Suppressor macrophage treated with lipopolysaccharide for 1 hour (primary cell): ENCODE results near the gene TMEM231.
"Not testable (repeated sequence)": the region's sequence is repeated elsewhere in the genome, so short reads cannot be mapped to it uniquely, and the experiment has no call there.

Experiments used
- DNase-seq, 3 donors: peaks; one replicate each; pipeline ENCODE4 v3.0.0-alpha.2; 2020 to 2022

TMEM231 gene

GRCh38 chr16:75529056-75529905 lies 26.8 kb downstream of the TMEM231 start:
- DNase-seq: no peak

GRCh38 chr16:75527825-75528299 lies 28.2 kb downstream of the TMEM231 start:
- no peak for DNase-seq

- no peak for DNase-seq
Measured at GRCh38 chr16:75526032-75526790, 29.8 kb downstream of the TMEM231 start.

- no peak for DNase-seq
Measured at GRCh38 chr16:75519175-75519574, 36.9 kb downstream of the TMEM231 start.

GRCh38 chr16:75516189-75516966 lies 39.7 kb downstream of the TMEM231 start:
- DNase-seq: peak in 2 of 3 donors; percentile 30 to 54

- no peak for DNase-seq
Measured at GRCh38 chr16:75514296-75514695, 41.8 kb downstream of the TMEM231 start.

GRCh38 chr16:75506574-75506973 lies 49.5 kb downstream of the TMEM231 start:
- DNase-seq: peak; percentile 92 to 98 (median 98)

GRCh38 chr16:75506107-75506506 lies 49.9 kb downstream of the TMEM231 start:
- DNase-seq: no peak

GRCh38 chr16:75503801-75504200 lies 52.3 kb downstream of the TMEM231 start:
- DNase-seq: no peak

GRCh38 chr16:75502916-75503605 lies 53.0 kb downstream of the TMEM231 start:
- no peak for DNase-seq

- DNase-seq: not testable (repeated sequence)
Measured at GRCh38 chr16:75501820-75502219, 54.2 kb downstream of the TMEM231 start.

GRCh38 chr16:75501359-75501758 lies 54.7 kb downstream of the TMEM231 start:
- no peak for DNase-seq

- DNase-seq: not testable (repeated sequence)
Measured at GRCh38 chr16:75498605-75499322, 57.3 kb downstream of the TMEM231 start.

- no peak for DNase-seq
Measured at GRCh38 chr16:75497558-75497957, 58.5 kb downstream of the TMEM231 start.

- DNase-seq: peak; percentile 29 to 71 (median 47)
Measured at GRCh38 chr16:75495076-75495674, 60.9 kb downstream of the TMEM231 start, which contains the start of gene CHST6. Gene CHST6, minus strand, starts transcription at chr16:75495441. Its CDS starts 15,613 bp downstream, at chr16:75479828.

- DNase-seq: no peak
Measured at GRCh38 chr16:75494661-75495075, 61.4 kb downstream of the TMEM231 start.

GRCh38 chr16:75494184-75494583 lies 61.9 kb downstream of the TMEM231 start:
- no peak for DNase-seq

- no peak for DNase-seq
Measured at GRCh38 chr16:75491876-75492275, 64.2 kb downstream of the TMEM231 start.

- DNase-seq: no peak
Measured at GRCh38 chr16:75488322-75488721, 67.7 kb downstream of the TMEM231 start.
